ENCODE data around the gene EHD1.

EHD1 gene

DNA sequence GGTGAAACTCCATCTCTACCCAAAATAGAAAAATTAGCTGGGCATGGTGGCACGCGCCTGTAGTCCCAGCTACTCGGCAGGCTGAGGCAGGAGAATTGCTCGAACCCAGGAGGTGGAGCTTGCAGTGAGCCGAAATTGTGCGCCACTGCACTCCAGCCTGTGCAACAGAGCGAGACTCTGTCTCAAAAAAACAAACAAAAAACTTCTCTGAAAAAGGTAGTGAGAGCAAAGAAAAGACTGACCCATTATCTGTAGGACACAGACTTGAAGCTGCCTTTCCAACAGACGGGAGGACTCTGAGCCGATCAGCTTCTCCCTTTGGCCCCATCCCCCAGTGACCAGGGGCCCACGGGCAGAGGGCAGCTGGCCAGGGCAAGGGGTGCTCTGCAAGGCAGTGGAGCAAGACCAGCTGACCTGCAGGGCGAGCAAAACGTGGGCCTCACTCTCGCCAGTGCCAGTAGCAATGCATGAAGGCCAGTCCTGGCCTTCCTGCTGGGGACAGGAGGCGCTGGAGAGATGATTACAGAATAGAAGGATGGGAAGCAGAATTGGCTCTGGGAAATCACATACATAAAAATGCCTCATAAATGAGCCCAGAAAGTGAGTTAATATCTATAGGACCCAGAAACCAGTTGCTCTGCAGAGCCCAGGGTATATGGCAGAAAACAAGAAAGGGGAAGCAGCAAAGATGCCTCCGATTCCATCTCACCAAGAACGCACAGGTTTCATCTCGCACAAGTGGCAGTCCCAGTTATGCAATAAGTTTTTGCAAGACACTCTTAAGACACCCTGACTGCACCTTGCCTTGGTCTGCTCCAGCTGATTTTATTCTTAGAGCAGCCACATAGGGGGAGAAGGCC is 2.8 kb downstream of the EHD1 start:
- DNase-seq (ENCODE audit: low read depth in 2 of 2, low spot score in 1 of 2) = no peak

DNA sequence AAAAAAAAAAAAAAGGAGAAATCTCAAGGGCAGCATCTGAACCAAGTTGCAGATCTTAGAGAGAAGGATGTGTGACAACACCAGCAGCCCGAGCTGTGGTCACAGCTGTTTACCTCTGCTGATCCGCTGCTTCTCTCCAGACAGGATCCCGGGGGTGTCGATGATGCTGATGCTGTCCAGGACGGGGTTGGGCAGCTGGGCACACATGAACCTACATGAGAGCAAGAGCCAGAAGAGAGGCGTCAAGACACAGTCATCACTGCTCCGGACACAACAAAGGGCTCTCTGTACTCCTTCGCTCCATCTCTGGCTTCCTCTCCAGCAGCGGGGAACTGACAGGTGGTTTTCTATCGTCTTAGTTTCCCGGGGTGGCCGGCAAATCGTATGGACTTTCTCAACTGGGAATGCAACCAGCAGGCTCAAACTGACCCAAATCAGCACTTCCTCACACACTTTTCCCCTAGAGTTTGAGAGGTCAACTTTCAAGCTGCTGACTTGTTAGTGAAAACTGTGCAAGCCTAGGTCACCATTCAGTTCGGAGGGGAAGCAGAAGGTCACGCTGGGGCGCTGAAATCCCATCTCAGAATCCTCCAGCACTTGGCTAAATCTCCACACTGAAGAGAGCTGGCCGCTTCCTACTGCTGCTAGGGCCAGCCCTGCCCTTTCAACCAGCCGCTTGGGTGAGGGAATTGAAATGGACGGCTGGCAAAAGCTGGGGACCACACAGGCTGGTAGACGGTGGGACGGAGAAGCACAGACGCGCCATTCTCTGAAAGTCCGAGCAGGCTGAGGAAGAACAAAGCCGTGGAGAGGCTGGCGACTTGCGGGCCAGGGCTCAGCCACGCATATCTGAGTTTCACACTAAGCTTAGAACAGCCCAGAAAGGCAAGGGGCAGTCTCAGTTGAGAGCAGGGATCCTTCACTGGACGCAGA is 3.8 kb downstream of the EHD1 start:
- no peak for DNase-seq (ENCODE audit: low read depth in 2 of 2, low spot score in 1 of 2)

DNA sequence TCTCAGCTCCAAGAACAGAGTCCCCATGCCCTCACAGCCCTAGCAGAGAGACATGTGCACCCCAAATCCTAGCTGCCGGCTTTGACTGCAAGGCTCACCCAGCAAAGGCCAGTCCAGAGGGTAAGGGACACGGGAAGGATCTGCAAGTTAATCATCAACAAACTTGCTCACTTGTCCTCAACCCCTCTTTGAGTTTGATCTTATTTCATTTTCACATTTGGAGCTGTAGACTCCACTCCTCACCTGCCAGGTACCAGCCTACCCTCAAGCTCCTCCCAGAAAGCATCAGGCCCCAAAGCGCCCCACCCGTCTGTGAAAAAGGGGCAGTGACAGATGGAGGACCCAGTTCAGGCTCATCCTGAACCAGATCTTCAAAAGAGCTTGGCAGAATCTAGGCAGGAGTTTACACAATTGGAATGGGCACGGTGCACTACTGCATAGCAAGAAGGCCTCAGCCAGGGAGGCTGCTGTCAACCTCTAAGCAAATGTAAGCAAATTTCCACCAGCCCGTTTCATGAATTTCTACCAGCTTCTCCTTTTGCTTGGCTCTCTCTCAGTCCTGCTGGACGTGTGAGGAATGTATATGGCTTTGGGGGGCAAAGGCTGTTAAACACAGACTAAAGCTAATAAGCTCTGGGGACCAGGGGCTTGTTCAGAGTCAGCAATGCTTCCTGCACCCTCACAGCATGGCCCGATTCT is 5.5 kb downstream of the EHD1 start:
- DNase-seq (ENCODE audit: low read depth in 2 of 2, low spot score in 1 of 2) = no peak

DNA sequence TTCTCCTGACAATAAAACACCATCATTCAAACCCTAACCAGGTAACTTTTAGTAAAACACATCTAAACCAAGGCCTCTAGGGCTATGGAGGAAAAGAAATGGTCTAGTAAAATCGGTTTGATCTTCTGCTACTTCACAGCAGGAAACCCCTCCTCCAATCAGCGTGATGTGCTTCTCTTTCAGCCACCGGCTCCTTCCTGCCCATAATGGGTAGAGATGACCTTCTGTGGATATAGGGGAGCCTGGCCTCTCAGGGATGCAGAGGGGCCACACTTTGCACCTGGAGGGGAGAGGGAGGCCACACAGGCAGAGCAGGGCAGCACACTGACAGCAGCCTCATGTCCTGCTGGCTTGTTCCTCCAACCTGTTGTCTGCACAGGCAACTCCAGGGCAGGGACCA is 6.9 kb downstream of the EHD1 start:
- DNase-seq (ENCODE audit: low read depth in 2 of 2, low spot score in 1 of 2) = no peak

DNA sequence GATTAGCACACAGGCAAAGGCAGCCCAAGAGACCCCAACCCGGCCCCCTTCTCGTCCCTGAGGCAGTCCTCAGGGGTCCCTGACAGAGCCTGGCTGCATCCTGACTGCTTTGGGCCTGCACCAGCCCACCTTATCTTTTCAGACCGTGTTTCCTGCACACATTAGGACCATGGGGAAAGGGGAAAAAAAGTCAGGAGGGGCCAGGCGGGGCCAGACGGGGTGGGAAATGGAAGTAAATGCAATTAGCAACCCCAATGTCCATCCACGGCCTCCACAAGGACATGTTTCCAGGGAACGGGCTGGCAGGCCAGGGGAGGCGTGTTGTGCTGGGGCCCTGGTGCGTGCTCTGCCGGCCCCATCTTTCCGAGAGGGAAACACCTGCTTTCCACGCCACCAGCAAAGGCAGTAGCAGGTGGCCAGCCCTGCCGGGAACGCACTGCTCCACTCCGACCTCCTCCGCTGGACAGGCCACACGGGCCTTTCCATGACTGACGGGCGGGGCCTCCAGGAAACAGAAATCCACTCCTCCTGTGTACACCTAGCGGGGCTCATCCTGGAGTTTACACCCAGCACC is 7.4 kb downstream of the EHD1 start:
- no peak for DNase-seq (ENCODE audit: low read depth in 2 of 2, low spot score in 1 of 2)

DNA sequence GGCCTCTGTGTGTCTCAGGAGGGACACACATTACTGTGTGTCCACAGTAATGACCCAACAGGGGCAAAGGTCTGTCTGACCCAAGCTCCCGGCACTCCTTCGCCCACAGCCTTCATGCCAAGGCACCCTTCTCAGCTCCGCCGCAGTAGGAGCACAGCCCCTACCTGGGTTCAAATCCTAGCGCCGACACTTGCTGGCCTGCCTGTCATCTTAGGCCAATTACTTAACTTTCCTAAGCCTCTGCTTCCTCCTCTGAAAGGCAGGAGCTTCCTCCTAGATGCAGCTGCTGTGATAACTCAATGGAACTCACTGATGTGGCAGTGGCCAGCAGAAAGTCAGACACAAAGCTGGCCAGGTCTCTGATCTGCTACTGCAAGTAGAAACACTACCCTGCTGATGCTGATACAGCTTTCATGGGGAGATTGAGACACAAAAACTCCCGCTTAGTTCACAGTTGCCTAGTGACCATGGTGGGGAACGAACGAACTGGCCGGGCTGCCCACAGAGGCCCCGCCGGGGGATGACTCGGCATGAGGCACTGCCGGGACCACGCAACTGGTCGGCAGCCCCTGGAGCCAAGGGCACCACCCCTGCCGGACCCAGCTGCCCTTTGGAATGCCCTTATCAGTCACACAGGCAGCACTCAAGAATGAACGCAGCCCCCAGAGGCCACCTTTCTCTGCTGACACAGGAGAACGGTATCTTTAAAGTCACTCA is 8.1 kb downstream of the EHD1 start:
- no peak for DNase-seq (ENCODE audit: low read depth in 2 of 2, low spot score in 1 of 2)

DNA sequence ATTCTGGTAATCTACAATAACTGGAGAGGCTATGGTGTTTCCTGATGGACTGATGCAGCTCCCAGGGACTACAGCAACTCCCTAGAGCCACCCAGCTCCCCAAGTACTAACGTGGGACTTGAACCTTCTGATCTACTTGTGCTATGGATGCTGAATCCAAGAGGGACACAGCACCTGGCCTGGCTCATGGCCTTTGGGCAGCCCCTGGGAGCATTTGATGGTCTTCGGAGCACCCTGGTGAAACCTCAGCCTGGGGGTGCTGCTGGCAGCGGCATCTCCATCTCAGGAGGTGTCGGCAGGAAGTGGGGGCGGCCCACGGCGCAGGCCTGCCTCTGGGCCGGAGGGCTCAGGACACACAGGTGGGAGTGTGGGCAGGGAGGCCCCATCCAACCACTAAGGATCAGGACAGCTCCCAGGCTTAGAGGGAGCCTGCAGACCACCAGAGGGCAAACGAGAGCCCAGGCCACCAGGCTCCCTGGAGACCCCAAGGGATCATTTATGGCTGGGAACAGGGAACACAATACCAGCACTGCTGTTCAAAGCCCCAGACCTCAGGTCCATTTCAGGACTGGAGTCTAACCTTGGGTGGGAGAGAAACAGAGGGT is 8.7 kb downstream of the EHD1 start:
- no peak for DNase-seq (ENCODE audit: low read depth in 2 of 2, low spot score in 1 of 2)

DNA sequence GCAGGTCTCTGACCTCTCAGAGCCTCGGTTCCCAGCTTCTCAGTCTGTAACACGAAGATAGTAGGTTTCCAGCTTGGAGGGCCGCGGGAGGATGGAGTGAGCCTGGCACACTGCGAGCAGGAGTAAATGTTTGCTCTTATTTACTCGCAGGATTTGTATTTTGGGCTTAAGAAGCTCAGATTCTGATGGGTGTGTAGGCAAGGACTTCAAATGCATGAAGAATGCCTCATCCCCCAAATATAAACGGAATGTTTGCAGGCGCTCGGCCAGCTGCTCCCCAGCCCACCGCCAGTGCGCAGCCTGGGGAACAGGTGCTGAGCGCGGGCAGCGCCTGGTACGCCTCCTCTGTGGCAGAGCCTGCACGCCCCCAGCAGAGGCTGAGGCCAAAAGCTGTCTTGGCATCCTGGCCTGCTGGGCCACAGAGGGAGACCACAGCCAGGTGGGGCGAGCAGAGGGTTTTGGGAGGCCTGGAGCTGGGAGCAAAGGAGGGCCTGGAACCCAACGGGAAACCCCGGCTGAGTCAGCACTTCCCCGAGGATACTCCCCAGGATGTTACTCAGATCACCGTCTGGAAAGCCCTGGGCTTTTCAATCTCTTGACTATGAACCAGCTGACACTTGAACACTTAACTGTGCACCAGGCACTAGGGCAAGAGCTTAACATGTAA is 9.4 kb downstream of the EHD1 start:
- DNase-seq (ENCODE audit: low read depth in 2 of 2, low spot score in 1 of 2) = no peak

DNA sequence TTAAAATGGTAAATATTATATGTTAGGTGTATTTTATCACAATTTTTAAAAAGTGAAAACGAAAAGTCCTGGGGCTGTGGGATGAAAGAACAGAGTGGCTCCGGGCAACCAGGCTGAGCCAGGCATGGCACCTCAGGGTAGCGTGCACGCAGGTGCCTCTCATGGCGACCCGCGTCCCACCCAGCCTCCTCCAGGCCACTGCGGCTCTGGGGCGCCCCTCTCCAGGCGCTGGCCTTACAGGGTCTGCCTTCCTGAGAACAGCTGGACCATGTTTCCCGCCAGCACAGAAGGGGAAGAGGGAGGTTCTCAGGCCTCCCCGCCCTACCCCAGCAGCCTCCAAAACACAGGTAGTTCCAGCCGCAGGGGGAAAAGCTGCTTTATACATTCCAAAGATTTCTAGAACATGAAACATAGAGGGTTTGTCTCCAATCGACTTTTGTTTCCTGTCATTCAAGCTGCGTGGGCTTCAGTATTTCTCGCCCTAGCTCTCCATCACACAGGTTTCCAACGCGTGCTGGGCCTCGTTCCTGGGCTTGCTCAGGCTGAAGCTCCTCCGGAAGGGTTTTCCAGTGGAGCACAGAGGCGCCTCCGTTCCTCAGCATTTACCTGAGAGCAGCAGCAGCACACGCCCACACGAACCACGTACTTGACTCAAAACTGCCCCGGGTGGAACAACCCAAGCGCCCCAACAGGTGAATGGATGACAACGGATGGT is 10.5 kb downstream of the EHD1 start:
- no peak for DNase-seq (ENCODE audit: low read depth in 2 of 2, low spot score in 1 of 2)

DNA sequence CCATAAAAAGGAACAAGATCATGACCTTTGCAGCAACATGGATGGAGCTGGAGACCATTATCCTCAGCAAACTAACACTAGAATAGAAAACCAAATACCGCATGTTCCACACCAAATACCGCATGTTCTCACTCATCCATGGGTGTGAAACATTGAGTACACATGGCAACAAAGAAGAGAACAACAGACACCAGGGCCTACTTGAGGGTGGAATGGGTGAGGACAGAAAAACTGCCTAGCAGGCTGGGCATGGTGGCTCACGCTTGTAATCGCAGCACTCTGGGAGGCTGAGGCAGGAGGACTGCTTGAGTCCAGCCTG is 12.3 kb downstream of the EHD1 start:
- DNase-seq (ENCODE audit: low read depth in 2 of 2, low spot score in 1 of 2) = no peak

DNA sequence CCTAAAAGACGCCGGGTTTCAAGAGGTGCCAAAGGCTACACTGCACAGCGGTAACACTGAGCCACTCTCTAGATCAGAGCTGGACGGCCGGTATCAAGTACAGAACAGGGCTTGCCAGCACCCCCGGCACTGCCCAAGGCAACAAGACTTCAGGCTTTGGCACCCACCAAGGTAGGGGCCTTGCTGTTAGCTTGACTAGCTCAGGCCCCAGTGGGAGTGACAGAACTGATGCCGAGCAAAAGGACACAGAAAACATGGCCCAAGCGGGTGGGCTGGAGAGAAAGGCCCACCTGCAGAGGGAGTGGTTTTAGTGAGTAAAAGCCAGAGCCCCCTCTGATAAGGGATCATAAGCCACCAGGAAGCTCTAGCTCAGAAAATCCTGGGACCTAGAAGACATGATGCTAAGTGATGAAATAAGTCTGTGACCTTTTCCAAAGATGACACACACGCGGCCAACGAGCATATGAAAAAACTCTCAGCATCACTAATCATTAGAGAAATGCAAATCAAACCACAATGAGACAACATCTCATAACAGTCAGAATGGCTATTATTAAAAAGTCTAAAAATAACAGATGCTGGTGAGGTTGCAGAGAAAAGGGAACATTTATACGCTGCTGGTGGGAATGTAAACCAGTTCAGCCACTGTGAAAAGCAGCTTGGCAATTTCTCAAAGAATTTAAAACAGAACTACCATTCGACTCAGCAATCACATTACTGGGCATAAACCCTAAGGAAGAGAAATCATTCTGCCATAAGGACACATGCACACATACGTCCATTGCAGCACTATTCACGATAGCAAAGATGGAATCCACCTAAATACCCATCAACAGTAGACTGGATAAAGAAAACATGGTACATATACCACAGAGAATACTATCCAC is 12.9 kb downstream of the EHD1 start:
- DNase-seq (ENCODE audit: low read depth in 2 of 2, low spot score in 1 of 2) = no peak

DNA sequence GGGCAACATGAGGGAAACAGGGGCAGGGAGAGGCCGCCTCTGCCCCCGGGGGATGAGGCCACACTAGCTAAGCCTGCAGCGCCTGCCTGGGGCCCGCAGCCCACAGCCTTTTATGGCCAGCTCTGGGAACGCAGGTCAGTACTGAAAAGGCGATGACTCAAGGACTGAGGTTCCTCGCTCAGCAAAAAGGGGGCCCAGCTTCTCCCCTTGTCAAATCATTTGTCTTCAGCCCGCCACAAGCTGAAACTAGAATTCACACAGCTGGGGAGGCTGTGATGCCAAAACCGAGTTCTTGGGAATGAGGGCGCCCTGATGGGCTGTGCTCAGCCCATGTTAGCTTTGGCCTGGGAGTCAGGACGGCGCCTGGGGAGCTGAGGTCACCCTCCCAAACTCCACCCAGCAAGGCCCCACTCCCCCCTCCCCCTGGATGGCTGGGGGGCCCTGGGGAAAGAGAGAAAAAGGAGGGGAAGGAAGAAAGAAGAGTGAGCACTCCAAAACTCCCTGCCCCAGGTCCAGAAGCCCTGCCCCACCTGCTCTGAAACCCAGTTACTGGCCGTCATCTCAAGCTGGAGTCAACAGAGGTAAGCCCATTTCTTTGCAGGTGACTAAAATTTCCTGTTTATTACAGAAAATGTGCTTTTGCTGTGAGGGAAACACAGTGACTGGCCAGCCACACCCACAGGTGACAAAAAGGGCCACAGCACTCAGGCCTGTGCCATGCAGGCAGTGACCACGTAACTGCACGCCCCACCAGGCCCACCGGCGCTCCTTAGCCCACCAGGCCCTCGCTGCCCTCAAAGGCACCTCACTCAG is 13.7 kb downstream of the EHD1 start:
- no peak for DNase-seq (ENCODE audit: low read depth in 2 of 2, low spot score in 1 of 2)

DNA sequence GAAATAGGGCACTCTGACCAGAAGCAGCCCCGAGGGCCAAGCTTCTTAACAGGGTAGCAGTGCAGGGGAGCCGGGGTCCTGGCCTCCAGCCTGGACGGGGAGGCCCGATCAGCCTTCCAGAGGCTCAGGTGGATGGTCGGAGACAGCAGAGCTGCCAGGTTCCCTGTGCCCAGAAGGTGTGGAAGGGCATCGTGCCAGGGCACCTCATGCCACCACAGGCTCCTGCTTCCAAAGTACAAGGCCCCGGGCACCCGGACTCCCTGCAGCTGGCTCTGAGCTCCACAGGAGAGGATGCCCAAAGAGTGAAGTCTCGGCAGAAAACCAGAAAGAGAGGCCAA is 14.3 kb downstream of the EHD1 start:
- DNase-seq (ENCODE audit: low read depth in 2 of 2, low spot score in 1 of 2) = no peak

DNA sequence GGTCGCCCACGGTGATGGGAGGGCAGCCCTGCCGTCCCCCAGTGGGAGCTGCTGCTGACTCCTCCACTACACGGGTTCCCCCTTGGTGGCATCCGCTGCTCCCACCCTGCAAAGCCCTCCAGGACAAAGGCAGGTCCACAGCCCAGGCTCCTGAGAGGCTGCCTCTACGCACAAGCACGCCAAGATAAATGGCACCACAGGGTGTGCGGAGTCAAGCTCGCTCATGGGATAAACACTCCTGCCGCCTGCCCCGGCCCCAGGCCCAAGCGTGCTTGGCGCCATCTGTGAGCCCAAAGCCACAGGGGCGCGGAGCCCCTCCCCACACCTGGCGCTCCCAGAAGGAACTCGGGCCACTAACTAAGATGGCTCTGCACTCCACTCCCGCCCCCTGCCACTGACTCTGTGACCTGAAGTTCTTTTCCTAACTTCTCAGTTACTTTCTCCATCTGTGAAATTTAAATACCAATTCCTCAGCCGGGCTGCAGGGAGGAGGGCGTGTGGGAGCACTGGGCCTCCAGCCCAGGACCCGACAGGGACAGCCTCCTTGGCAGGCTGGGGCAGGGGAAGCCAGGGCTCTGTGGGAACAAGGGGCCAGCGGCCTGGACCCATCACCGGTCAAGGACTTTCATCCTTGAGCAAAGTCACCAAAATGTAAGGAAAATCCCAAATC is 14.9 kb downstream of the EHD1 start:
- no peak for DNase-seq (ENCODE audit: low read depth in 2 of 2, low spot score in 1 of 2)

DNA sequence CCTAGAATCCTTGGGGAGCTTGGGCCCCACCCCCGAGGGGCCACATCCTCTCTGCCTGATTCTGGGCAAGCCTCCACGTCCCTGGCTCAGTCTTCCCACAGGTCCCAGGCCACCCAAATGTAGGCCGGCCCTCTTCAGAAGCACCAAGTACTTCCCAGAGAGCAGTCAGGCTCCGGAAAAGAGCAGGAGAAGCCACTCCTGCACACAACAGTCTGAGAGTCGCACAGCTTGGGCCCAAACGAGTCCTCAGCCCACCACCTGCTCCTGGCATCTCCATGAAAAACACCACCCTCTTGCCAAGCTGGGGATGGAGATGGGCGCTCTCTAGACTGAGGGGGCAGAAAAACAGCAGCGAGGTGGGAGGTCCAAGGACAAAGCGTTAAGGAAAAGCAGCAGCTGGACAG is 15.4 kb downstream of the EHD1 start:
- DNase-seq (ENCODE audit: low read depth in 2 of 2, low spot score in 1 of 2) = no peak

DNA sequence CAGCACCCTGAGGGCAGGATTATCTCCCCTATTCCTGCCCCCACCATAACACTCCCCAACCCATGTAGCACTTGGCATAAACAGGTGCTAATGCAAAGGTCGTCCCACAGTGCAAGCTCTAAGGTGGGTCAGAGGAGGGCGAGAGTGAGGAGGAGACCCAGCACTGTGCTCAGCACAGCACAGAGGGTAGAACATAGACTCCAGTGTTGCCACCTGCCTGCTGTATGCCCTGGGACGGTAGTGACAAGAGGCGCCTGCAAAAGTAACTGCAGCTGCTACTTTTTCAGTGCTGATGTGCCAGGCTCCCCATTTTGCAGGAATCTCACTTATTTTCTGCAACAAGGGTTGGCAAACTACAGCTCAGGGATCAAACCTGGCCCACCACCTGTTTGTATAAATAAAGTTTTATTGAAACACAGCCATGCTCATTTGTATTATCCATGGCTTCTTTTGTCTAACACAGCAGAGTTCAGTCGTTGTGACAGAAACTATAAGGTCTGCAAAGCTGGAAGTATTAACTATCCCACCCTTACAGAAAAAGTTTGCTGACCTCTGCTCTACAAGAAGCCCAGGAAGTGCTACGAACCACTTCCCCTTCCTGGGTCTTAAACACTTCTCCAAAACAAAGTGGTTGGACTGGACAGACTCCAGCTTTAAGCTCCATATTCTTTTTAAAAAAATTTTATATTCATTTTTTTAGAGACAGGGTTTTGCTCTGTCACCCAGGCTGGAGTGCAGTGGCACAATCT is 17.0 kb downstream of the EHD1 start:
- DNase-seq (ENCODE audit: low read depth in 2 of 2, low spot score in 1 of 2) = no peak
